Measurements from ENCODE around the gene SLC17A3. TPM values are rescaled to one million over a fixed set of nuclear protein-coding genes. Genes with fewer than 3 reads are reported as not detected.

SLC17A3 gene
- total and polyA plus RNA-seq, 10 of the 15 experiments (the other 5 are each of a cell fraction or from before 2014, with no cell fraction given) = not detected

- H3K27ac ChIP-seq (ENCODE audit: control insufficient read depth, insufficient read depth) = no peak overlapping the region
- no peak overlapping the region for H3K4me2 ChIP-seq (ENCODE audit: control insufficient read depth, insufficient read depth)
- H3K9me3 ChIP-seq (replicated peaks; ENCODE audit: control insufficient read depth, insufficient read depth, low read length) = no peaks in the 10 kb centered on the region
- no peaks in the 10 kb centered on the region for H3K4me1 ChIP-seq (ENCODE audit: control insufficient read depth, insufficient read depth, low read length)
- in situ Hi-C loops (cut with MboI) = no loop called here
- H4K20me1 ChIP-seq (ENCODE audit: control insufficient read depth, insufficient read depth) = no peaks in the 10 kb centered on the region
- no peaks in the 10 kb centered on the region for H3K27me3 ChIP-seq (replicated peaks in 1 of 2; ENCODE audit: control insufficient read depth in 2 of 2, insufficient read depth in 2 of 2, low read length in 1 of 2)
- RAD21 ChIA-PET (ENCODE audit: unreplicated experiment) = no interaction called here
- POLR2A ChIA-PET = no interaction called here
- intact Hi-C loops (cut with micrococcal nuclease; ENCODE audit: unreplicated experiment) = no loop called here
- BruUV-seq (replicated peaks) = no TSS peak
- WGBS (ENCODE audit: insufficient coverage, insufficient replicate concordance, low lambda C conversion rate, missing lambda C conversion rate) = 15% methylated on average over 5 of the region's 5 CpGs
- no peaks in the 10 kb centered on the region for H3K79me2 ChIP-seq (ENCODE audit: control insufficient read depth, insufficient read depth, low read length)
- DNase-seq (ENCODE audit: low read depth, low spot score) (no peak), FAIRE-seq (no peak), ATAC-seq (no peak)
- H3K9ac ChIP-seq (ENCODE audit: control insufficient read depth, insufficient read depth, low read length) = no peak overlapping the region
- no peak overlapping the region for H2AFZ ChIP-seq (ENCODE audit: control insufficient read depth, low read depth, low read length)
- CTCF ChIA-PET = interaction anchor here (0.6 kb wide), 1 partner anchor 422 kb away, joined by 4 read pairs; no protein-coding TSS in a partner anchor
- no peak overlapping the region for H3K4me3 ChIP-seq
- no peaks in the 10 kb centered on the region for H3K36me3 ChIP-seq (ENCODE audit: control insufficient read depth in 2 of 2, insufficient read depth in 2 of 2, low read length in 1 of 2)
- SMC1A ChIA-PET (ENCODE audit: uncharacterized antibody, unreplicated experiment) = no interaction called here
- TF ChIP-seq, protein P1, sequence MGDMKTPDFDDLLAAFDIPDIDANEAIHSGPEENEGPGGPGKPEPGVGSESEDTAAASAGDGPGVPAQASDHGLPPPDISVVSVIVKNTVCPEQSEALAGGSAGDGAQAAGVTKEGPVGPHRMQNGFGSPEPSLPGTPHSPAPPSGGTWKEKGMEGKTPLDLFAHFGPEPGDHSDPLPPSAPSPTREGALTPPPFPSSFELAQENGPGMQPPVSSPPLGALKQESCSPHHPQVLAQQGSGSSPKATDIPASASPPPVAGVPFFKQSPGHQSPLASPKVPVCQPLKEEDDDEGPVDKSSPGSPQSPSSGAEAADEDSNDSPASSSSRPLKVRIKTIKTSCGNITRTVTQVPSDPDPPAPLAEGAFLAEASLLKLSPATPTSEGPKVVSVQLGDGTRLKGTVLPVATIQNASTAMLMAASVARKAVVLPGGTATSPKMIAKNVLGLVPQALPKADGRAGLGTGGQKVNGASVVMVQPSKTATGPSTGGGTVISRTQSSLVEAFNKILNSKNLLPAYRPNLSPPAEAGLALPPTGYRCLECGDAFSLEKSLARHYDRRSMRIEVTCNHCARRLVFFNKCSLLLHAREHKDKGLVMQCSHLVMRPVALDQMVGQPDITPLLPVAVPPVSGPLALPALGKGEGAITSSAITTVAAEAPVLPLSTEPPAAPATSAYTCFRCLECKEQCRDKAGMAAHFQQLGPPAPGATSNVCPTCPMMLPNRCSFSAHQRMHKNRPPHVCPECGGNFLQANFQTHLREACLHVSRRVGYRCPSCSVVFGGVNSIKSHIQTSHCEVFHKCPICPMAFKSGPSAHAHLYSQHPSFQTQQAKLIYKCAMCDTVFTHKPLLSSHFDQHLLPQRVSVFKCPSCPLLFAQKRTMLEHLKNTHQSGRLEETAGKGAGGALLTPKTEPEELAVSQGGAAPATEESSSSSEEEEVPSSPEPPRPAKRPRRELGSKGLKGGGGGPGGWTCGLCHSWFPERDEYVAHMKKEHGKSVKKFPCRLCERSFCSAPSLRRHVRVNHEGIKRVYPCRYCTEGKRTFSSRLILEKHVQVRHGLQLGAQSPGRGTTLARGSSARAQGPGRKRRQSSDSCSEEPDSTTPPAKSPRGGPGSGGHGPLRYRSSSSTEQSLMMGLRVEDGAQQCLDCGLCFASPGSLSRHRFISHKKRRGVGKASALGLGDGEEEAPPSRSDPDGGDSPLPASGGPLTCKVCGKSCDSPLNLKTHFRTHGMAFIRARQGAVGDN (IDR thresholded peaks at IDR 0.05) = no peak
- TF ChIP-seq FOXK2 (IDR thresholded peaks at IDR 0.05) = no peak
- no peak for TF ChIP-seq CHD2 (IDR thresholded peaks at IDR 0.05; ENCODE audit: borderline replicate concordance, low read depth, low read length)
- TF ChIP-seq TCF7 (IDR thresholded peaks at IDR 0.05; ENCODE audit: borderline replicate concordance) = no peak
- TF ChIP-seq, protein P2, sequence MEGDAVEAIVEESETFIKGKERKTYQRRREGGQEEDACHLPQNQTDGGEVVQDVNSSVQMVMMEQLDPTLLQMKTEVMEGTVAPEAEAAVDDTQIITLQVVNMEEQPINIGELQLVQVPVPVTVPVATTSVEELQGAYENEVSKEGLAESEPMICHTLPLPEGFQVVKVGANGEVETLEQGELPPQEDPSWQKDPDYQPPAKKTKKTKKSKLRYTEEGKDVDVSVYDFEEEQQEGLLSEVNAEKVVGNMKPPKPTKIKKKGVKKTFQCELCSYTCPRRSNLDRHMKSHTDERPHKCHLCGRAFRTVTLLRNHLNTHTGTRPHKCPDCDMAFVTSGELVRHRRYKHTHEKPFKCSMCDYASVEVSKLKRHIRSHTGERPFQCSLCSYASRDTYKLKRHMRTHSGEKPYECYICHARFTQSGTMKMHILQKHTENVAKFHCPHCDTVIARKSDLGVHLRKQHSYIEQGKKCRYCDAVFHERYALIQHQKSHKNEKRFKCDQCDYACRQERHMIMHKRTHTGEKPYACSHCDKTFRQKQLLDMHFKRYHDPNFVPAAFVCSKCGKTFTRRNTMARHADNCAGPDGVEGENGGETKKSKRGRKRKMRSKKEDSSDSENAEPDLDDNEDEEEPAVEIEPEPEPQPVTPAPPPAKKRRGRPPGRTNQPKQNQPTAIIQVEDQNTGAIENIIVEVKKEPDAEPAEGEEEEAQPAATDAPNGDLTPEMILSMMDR (IDR thresholded peaks at IDR 0.05 in 2 of 3, conservative IDR thresholded peaks at IDR 0.05 in 1 of 3; ENCODE audit: control insufficient read depth in 2 of 3, extremely low read depth in 1 of 3, insufficient read depth in 1 of 3, low read depth in 3 of 3, low read length in 3 of 3) = no peak
- no peak for TF ChIP-seq PAX5 (IDR thresholded peaks at IDR 0.05; ENCODE audit: borderline replicate concordance, low read depth, low read length)
- TF ChIP-seq MXI1 (IDR thresholded peaks at IDR 0.05; ENCODE audit: low read depth, low read length) = no peak
- no peak for TF ChIP-seq ZBED1 (IDR thresholded peaks at IDR 0.05; ENCODE audit: borderline replicate concordance)
- TF ChIP-seq REST (IDR thresholded peaks at IDR 0.05; ENCODE audit: low read depth, low read length) = no peak
- no peak for TF ChIP-seq RAD21 (IDR thresholded peaks at IDR 0.05; ENCODE audit: insufficient read depth, low read depth, low read length)
- no peak for TF ChIP-seq IRF4 (IDR thresholded peaks at IDR 0.05; ENCODE audit: low read depth, low read length)
- TF ChIP-seq, protein P3, sequence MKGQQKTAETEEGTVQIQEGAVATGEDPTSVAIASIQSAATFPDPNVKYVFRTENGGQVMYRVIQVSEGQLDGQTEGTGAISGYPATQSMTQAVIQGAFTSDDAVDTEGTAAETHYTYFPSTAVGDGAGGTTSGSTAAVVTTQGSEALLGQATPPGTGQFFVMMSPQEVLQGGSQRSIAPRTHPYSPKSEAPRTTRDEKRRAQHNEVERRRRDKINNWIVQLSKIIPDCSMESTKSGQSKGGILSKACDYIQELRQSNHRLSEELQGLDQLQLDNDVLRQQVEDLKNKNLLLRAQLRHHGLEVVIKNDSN (IDR thresholded peaks at IDR 0.05; ENCODE audit: borderline replicate concordance, extremely low read length, insufficient read depth, low read depth, low read length) = no peak
- no peak for TF ChIP-seq POLR2AphosphoS2 (IDR thresholded peaks at IDR 0.05; ENCODE audit: low read depth, low read length)
- no peak for TF ChIP-seq LARP7 (IDR thresholded peaks at IDR 0.05)
Observed at GRCh38 chr6:25918083-25918683, 44.1 kb upstream of the SLC17A3 start.
